Stimulated activated CD8-positive, alpha-beta memory T cell treated with anti-CD3 and anti-CD28 coated beads, Interleukin-12 subunit alpha, Interleukin-12 subunit beta, amount 100 ng/mL, for 1 hour (primary cell): ENCODE results near the gene IGLON5.

Experiments used
- DNase-seq: peaks from one replicate; pipeline ENCODE4 v3.0.0-alpha.2; 2020; ENCODE audit warnings: low read depth

Gene IGLON5

DNA sequence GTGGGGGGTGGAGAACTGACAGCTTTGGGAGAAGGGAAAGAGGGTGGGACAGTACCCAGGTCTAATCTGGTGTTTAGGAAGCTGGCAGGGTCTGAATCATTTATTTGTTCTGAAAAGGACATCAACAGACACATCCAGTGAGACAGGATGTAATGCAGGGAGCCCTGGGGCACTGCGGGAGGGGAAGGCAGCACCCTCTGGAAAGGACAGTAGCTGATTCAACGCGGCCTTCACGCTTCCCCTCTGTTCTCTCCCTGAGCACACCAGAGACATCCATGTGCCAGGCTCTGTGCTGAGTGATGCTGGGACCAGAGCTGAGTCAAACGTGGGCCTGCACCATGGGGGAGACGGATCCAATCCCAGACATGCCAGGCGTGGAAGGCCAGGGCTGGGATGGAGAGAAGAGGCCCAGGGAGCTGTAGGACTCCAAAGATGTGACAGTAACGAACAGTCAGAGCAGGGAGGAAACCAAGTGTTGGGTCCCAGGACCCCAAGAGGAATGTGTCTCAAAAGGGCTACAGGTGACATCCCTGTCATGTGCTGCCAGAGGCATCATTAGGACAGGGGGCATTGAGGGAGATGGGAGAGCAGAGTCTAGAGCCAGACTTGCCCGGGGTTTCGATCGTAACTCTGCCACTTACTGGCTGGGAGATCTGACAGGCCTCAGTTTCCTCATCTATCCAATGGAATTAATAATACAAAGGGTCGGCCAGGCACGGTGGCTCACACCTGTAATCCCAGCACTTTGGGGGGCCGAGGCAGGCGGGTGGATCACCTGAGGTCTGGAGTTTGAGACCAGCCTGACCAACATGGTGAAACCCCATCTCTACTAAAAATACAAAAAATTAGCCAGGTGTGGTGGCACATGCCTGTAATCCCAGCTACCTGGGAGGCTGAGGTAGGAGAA lies 53.0 kb downstream of the IGLON5 start:
- no peak for DNase-seq

DNA sequence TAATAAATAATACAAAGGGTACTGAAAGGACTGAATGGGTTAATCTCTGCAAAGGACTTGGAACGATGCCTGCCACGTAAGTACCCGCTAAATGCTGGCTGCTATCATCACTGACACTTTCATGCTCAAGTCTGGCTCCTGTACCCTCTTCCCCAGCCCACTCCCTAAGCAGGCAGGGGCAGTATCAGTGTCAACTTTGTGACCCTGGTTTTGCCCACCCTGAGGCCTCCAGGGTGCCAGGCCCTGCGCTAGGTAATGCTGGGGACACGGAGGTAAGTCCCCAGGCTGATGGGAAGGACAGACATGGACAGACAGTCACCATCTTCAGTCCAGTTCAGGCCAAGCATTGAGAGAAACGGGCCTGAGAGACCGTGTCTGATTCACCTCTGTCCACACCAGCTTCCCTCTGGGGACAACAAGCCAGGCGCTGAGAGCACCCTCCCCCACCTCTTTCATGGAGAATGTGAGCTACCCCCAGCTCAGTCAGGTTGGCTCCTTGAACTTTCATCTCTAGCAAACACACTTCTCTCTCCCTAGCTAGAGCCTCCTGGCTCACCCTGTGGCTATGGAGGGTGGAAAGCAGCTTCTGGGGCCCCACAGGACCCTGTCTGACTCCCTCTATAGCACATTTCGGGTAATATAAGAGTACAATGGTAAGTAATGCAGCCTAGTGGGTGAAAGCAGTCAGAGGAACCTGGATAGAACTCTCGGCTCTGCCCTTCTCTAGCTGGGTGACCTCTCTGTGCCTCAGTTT lies 53.9 kb downstream of the IGLON5 start:
- DNase-seq, result no peak

DNA sequence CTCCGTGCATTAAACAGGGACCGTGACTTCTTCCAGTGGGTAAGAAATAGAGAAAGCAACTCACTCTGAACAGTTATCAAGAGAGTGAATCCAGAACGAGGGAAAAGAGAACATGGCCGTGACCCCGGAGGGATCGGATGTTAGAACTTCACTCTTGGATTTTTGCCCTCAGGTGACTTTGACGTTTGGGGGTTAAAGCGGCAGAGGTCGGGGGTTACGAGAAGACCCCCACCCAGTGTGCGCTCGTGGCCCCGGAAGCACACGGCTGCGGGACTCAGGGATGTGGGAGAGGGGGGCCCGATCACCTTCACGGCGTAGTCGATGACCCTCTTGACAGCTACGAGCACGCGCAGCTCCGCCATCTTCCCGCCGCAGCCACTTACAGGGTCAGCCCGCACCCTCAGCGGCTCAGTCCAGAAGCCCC lies 54.5 kb downstream of the IGLON5 start, which contains the start of gene ETFB:
Gene ETFB, minus strand, starts transcription at position 424 of the 424 bp plus-strand sequence. Its CDS starts 62 bp downstream, at position 362.
- DNase-seq, result no peak

DNA sequence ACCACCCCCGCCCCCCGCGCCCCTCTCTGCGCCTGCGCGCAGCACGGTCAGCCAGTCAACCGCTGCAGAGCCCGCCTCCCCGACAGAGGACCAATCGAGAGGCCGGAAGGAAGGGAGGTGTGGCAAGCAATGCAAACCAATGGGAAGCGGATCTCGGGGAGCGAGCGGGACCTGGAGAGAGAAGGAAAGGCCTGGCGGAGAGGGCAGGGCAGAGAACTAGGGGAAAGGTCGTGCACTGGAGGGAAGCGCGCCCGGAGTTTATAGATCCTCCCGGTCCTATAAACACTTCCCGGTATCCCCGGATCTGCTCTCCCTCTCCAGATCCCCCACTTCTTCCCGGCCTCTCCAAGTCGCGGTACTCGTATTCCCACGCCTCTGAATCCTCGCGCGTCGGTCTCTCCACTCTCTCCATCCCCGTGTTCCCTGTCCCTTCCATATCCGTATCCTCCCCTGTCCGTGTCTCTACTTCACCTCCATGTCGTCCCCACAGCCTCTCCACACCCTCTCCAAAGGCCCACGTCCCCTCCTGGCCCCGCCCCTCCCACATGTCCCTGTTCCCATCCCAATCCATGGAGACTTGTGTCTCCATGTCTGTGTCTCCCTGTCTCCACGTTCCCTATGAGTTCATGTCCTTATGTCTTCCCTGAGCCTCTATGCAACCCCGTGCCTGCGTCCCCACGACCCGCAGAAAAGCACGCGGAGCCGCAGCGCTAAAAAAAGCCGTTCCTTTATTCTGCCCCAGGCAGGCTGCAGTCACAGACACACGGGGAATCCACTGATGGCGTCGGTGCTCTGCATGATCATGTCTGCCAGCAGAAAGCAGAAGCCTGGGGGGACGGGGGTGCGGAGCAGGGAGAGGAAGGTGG lies 55.2 kb downstream of the IGLON5 start:
- peak; percentile 86 for DNase-seq

DNA sequence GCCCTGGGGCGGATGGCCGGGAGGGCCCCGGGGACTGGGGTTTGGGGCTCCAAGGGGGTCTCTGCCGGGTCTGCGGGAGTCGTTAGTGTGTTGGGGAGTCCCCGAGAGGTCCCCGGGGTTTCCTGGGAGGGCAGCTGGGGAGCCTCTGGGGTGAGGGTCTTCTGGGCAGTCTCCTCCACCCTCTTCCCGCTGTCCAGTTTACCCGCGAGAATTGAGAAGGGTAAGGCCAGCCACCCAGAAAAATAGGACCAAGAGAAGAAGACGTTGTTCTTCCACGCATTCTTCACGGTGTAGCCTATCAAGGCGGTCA lies 55.8 kb downstream of the IGLON5 start:
- no peak for DNase-seq

DNA sequence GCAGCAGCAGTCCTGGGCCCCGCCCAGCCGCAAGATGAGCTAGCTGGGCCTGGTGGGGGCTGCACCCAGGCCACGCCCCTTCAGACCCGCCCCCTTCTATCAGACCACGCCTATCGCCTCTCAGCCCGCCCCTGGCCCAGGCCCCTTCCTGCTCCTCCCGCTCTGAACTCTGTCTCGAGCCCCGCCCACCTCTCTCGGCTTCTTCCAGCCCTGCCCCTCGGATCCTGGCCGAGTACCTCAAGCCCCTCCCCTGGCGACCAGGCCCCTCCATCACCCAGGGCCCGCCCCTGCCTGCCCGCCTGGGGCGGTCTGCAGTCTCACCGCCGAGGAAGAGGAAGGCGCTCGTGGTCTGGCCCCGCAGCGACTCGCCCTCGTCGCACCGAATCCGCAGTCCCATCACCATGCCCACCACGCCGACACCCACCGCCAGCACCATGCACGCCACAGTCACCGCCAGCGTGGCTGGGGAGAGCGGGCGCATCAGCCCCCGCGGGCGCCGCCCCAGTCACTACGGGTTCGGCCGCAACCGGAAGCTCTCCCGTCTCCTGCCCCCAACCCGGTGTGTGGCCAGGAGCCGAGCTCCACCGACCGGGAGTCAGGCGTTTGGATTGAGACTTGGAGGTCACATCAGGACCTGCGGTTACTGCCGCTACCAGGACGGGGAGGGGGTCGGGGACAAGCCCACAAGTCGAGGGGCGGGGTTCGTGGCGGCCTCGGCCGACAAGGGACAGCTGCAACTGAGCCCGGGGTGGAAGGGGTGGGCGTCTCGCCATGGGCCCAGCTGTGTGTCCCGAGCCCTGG lies 56.3 kb downstream of the IGLON5 start:
- DNase-seq, result peak; percentile 95

DNA sequence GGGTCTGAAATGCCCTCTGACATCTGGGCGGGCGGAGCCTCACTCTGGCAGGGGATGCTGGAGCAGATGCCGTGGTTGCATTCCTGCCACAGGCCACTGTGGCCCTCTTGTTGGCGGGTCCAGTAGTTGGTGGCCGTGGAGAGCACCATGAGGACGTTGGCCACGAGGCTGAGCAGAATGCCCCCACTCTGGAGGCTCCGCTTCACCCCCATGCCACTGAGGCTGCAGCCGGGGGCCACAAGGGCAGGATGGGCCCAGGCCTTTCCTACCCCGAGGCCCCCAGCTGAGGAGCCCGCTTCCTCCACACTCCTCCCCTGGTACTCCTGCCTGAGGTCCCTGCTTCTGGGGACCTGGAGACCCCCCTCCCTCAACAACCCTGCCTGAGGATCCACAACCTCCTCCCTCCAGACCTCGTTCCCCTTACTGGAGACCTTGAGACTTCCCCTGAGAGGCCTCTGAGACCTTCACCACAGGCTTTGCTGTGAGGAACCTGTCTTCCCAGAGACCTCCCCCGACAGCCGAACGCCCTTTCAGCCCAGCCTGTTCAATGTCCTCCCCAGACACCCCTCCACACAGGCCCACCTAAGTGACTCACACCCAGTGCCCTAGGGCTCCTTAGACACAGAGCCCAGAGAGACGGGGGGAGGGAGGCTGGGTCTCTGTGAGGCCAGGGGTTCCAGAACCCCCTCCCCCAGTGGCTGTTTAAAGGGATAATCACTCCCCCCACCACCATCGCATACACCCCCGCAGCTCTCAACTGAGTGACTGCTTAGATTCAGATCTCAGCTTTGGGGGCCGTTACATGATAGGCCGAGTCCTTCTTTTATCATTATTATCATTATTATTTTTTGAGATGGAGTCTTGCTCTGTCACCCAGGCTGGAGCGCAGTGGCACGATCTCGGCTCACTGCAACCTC lies 57.2 kb downstream of the IGLON5 start, which contains the start of gene CLDND2:
Gene CLDND2, minus strand, starts transcription at position 638 of the 917 bp plus-strand sequence. Its CDS starts 426 bp downstream, at position 212.
- no peak for DNase-seq

DNA sequence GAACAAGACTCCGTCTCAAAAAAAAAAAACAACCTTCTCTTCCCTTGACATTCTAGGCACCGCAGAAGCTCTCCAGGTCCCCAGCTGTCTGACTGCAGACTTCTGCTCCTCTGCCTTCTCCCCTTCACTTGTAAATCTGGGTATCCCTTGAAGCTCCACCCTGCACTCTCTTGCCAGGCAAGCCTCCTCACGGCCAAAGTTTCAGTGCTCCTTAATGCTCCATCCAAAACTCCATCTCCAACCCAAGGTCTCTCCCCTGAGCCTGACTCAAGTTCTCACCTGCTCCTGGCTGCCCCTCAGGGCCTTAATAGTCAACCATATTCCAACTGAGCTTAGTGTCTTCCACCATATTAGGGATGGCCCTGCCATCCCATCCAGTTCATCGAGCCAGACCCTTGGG lies 58.8 kb downstream of the IGLON5 start:
- DNase-seq, result no peak

DNA sequence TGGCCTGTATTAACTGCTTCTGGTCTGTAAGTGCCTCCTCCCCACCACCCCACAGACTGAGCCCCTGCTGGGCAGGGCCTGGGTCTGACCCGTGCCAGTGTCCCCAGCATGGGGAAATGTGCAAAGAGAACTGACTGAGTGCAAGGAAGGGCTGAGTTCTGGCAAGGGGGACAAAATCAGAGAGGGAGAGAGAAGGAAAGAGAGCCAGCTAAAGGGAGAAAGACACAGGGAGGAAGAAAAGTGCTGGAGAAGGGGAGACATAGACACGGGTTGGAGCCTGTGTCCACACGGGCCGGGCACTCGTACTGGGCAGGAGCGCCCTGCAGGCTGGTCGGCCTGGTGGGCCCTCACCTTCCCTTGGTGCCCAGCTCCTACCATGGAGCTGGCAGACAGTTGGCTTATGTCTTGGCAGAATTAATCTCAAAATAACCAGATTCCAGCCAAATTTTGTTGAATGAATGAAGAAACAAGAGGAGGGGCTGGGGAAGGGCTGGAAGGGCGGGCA lies 59.8 kb downstream of the IGLON5 start:
- no peak for DNase-seq

DNA sequence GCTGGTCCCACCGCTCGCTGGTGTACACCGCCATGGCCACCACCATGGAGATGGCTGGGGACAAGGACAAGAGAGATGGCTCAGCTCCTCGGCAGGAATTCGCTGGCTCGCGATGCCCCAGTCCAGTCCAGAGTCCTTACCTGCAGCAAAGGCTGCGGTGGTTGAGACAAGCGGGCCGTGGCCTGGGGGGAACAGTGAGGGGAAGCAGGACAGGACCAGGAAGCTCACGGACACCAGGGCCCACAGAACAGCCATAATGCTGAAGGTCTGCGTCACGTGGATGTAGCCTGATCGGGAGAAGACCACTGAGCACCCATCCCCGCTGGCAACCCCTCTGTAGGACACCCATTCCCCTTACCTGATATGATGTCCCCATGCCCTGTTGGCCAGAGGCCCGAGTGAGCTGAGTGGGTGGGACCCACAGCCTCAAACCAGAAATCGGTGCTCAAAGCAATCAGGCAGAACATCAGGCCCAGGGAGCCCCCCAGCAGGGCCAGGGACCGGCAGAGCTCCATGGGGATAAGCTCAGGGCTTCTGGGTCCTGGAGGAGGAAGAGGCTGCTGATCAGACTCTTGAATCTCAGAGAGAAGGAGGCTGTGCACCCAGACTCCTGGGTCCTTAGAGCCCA lies 60.7 kb downstream of the IGLON5 start:
- no peak for DNase-seq

DNA sequence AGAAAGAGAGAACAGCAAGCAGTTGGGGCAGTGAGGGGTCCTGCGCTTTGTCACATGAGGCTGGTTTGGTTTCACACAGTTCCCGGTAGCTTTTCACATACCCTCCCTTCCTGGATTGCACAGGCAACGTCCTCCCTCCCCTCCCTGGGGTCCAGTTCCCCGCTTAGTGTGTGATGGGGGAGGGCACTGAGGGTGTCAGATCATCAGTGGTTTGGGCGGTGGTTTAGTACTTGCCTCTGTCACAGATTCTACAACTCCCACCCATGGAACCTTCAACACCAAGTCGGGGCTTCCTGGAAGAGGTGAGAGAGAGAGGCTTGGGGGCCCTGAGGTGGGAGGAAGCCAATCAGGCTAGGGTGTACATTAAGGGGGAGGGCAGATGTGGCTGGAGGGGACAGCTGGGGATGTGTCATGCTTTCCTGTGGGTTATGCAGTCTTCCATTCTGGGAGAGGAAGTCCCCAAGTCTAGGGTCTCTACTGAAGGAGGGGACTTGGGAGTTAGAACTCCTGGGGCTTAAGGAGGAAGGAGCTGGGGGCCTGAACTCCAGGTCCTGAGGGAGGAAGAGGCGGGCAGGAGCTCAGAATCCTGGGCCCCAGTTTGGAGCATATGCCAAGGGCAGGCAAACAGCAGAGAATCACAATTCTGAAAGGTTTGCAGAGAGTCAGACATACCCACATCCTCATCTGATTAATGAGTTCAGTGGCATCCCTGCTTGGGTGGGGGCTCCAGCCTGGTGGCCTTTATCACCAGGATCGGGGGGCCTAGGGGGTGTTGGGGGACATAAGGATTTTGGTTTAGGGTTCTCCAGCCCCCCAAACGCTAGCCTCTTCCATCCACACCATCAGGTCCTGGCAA lies 61.4 kb downstream of the IGLON5 start, which contains the start of gene NKG7:
Gene NKG7, minus strand, starts transcription at position 6 of the 856 bp plus-strand sequence. CDS start 119 bp downstream, outside the sequence.
- peak; percentile 73 for DNase-seq

DNA sequence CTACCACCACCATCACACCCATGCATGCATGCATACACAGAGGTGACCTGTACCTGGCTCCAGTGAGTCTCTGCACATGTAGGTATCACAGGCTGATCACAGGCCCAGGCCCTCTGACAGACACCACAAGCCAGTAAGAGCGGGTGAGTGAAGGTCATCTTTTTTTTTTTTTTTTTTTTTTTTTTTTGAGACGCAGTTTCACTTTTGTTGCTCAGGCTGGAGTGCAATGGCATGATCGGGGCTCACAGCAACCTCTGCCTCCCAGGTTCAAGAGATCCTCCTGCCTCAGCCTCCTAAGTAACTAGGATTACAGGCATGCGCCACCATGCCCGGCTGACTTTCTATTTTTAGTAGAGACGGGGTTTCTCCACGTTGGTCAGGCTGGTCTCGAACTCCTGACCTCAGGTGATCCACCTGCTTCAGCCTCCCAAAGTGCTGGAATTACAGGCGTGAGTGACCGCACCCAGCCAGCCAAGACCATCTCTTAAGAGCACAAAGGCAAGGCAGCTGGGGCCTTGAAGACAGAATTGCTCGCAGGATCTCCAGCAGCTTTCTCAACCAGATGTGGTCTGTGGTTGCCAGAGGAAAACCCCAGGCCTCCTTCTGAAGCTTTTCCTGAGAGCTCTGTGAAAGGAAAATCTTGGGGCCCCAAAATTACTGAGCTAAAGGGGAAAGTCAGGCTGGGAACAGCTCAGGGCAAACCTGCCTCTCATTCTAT lies 64.2 kb downstream of the IGLON5 start:
- DNase-seq, result no peak

DNA sequence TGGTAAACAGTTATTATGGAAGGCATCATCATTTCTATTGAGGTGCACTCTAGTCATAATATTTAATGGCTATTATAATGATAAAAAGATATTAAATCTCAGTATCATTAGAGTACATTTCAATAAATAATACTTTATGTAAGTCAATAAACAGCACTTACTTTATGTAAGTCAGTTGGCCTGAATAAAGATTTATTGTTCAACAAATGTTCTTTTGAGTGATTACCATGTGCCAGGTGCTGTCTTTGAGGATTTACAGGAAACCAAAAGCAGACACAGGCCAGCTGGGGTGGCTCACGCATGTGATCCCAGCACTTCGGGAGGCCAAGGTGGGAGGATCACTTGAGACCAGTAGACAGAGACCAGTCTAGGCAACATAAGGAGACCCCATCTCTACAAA lies 66.0 kb downstream of the IGLON5 start:
- no peak for DNase-seq

DNA sequence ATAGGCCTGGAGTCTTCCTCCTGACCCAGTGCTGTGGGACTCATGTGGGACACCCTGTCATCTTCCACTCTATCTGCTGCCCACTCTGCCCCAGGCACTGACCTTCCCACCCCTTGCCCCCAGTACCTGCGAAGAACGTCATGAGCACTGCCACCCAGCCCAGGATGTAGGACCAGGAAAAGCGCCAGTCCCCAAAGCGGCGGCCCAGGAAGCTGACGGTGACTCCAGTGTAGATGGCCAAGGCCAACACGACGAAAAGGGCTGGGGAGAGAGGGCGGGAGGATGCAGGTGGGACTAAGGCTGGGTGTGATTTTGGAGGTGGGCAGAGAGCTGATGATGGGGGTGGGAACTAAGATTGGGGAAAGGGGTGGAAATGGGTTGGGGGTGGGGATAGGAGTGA lies 68.9 kb downstream of the IGLON5 start:
- no peak for DNase-seq
